Bronchus fibroblast of lung (primary cell): ENCODE results near the gene MUC22. TPM values are rescaled to one million over a fixed set of nuclear protein-coding genes. Genes with fewer than 3 reads are reported as not detected.

Experiments
- total RNA-seq: library from RNA; depleted of rRNA; stranded (reverse); fragments of >200 nt; gene quantifications from 2 replicates; pipeline ENCODE4 v1.2.3, GENCODE V29; 2015

MUC22 gene
- not detected in 2 replicates for total RNA-seq

DNA sequence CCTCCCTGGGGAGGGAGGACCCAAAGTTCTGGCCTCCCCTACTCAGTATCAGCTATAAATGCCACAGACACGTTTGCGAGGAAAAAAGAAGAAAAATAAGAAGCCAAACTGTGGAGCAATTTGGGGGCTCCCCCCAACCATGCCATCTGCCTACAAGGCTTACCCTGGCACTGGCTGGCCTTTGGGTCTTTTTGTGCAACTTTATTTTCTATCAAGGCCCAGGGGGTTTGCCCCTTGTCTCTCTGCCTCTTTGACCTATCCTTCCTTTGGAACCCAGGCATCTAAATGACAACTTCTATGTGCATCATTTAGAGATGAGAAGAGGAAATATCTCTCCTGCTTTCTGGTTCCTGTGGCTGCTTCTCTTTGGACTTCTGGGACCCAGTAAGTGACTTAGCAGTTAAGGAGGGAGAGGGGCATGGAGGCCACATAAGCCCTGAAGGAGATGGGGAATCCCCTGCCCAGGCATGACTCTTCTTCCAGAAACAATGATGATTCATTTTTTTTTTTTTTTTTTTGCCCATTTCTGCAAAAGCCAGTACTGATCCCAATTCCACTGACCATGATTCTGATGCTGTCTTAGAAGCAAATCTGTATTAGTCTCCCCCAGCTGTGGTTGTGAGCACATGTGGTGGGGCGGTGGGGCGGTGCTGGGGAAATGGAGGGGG lies at the start of gene MUC22:
Gene MUC22, plus strand, starts transcription at position 82 of the 668 bp plus-strand sequence. Its CDS starts 233 bp downstream, at position 315.

DNA sequence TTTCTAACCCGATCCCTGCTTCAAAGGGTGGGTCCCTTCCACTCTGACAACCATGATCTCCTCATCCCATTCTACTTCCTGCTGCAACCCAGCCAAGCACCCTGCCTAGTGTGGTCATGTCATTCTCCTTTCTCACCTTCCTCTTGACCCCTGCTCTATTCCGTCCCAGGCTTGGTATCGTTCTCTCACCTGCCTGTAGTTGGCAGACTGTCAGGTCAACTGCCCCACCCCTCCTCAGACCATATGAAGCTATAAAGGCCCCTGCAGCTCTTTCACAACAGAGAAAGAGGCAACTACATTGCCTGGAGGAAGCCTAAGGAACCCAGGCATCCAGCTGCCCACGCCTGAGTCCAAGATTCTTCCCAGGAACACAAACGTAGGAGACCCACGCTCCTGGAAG lies 26.8 kb upstream of the MUC22 start, which contains the start of gene MUC21:
Gene MUC21, plus strand, starts transcription at position 280 of the 400 bp plus-strand sequence. CDS start 241 bp downstream, outside the sequence.

Other genes starting within 250 kb of the MUC22 start
- 12.3 and 13.1 TPM in 2 replicates for gene DDR1, start 126.0 kb upstream of the MUC22 start, total RNA-seq
- 9.4 and 10.9 TPM in 2 replicates for gene GTF2H4, start 102.3 kb upstream of the MUC22 start, total RNA-seq
- 23.0 and 25.9 TPM in 2 replicates for gene VARS2, start 96.2 kb upstream of the MUC22 start, total RNA-seq
- not detected in 2 replicates for gene SFTA2, start 78.3 kb upstream of the MUC22 start, total RNA-seq
- gene MUCL3, start 69.5 kb upstream of the MUC22 start, total RNA-seq: not detected in 2 replicates
- not detected in 2 replicates for gene MUC21, start 26.8 kb upstream of the MUC22 start, total RNA-seq
- gene C6orf15, start 102.1 kb downstream of the MUC22 start, total RNA-seq: not detected in 2 replicates
- gene PSORS1C1, start 104.3 kb downstream of the MUC22 start, total RNA-seq: under 0.01 and 0.15 TPM in 2 replicates
- not detected in 2 replicates for gene CDSN, start 110.0 kb downstream of the MUC22 start, total RNA-seq
- not detected in 2 replicates for gene PSORS1C2, start 128.6 kb downstream of the MUC22 start, total RNA-seq
- 19.9 and 23.9 TPM in 2 replicates for gene CCHCR1, start 147.3 kb downstream of the MUC22 start, total RNA-seq
- gene TCF19, start 148.1 kb downstream of the MUC22 start, total RNA-seq: 52.1 and 56.8 TPM in 2 replicates
- gene POU5F1, start 160.2 kb downstream of the MUC22 start, total RNA-seq: not detected in 2 replicates